ENCODE results near the gene NID1. TPM values are rescaled to one million over a fixed set of nuclear protein-coding genes. Genes with fewer than 3 reads are reported as not detected.
A peak's percentile ranks its signal among the peaks of the same experiment; 100 is the strongest.

NID1 gene
- total RNA-seq, 6 experiments from 2014 or later = 45.7 to 67.1 (median 59.1) TPM

DNA sequence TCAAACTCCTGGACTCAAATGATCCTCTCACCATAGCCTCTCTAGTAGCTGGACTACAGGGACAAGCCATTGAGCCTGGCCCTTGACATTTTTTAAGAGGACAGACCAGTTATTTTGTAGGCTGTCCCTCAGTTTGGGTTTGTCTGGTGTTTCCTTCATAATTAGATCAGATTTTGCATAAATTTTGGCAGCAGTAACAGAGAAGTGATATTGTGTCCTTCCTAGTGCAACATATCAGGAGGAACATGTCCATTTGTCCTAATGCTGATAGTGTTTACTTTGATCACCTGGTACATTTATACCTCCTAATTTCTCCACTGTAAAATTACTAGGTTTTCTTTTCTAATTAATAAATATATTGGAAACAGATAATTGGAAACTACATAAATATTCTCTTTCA, 5.9 kb upstream of the NID1 start:
- TF ChIP-seq POLR2A (IDR thresholded peaks at IDR 0.05) (no peak), CTCF (IDR thresholded peaks at IDR 0.05) (no peak)
- Histone ChIP-seq H3K27ac (no peak overlapping the region), H3K4me1 (peaks cover 0 to 26% (median 5%) of the 10 kb centered on the region in 4 donors), H3K36me3 (no peaks in the 10 kb centered on the region), H3K4me3 (no peak overlapping the region), H3K9me3 (no peaks in the 10 kb centered on the region), H3K27me3 (no peaks in the 10 kb centered on the region)
- intact Hi-C loops (cut with DNase I) = no loop called here
- DNase-seq (no peak), ATAC-seq (no peak)

DNA sequence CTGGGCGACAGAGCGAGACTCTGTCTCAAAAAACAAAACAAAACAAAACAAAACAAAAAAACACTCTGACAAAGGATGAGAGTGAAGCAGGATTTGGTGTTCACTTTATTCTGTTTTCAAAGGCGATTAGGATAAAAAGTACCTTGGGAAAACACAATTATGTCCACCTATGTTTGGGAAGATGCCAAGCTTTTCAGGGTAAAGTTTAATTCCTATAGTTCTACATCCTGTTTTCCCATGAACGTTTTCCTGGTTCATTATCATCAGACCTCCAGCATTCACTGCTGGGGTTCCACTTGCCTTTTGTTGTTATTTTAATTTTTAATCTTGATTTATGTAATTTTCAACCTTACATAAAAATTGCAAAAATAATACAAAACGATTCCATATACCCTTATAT, 4.9 kb upstream of the NID1 start:
- Histone ChIP-seq H3K4me3 (no peak overlapping the region), H3K9me3 (no peaks in the 10 kb centered on the region), H3K4me1 (peaks cover 0 to 17% (median 4%) of the 10 kb centered on the region in 4 donors), H3K36me3 (no peaks in the 10 kb centered on the region), H3K27ac (no peak overlapping the region), H3K27me3 (no peaks in the 10 kb centered on the region)
- TF ChIP-seq POLR2A (IDR thresholded peaks at IDR 0.05) (no peak), CTCF (IDR thresholded peaks at IDR 0.05) (no peak)
- 76% methylated on average over 5 of the region's 5 CpGs for WGBS (ENCODE audit: insufficient coverage, low coverage, low lambda C conversion rate, missing lambda C conversion rate)
- ATAC-seq (no peak), DNase-seq (no peak)
- intact Hi-C loops (cut with DNase I) = no loop called here

GRCh38 chr1:236067854-236068454, 3.1 kb upstream of the NID1 start:
- ATAC-seq (peak in 2 of 4 donors; percentile 6 to 10), DNase-seq (no peak)
- TF ChIP-seq CTCF (IDR thresholded peaks at IDR 0.05) = no peak
- peak; percentile 3 for TF ChIP-seq POLR2A (IDR thresholded peaks at IDR 0.05)
- Histone ChIP-seq H3K36me3 (no peaks in the 10 kb centered on the region), H3K4me1 (peaks cover 0 to 15% (median 5%) of the 10 kb centered on the region in 4 donors), H3K9me3 (no peaks in the 10 kb centered on the region), H3K27ac (peak overlapping the region; percentile 47 to 98 (median 97)), H3K4me3 (no peak overlapping the region), H3K27me3 (no peaks in the 10 kb centered on the region)
- WGBS (ENCODE audit: insufficient coverage, low coverage, low lambda C conversion rate, missing lambda C conversion rate) = 40% methylated on average over 12 of the region's 12 CpGs
- intact Hi-C loops (cut with DNase I) = no loop called here

GRCh38 chr1:236066828-236067386, 2.0 kb upstream of the NID1 start:
- TF ChIP-seq POLR2A (IDR thresholded peaks at IDR 0.05) = no peak
- TF ChIP-seq CTCF (IDR thresholded peaks at IDR 0.05) = no peak
- intact Hi-C loops (cut with DNase I) = no loop called here
- 39% methylated on average over 6 of the region's 6 CpGs for WGBS (ENCODE audit: insufficient coverage, low coverage, low lambda C conversion rate, missing lambda C conversion rate)
- Histone ChIP-seq H3K27ac (peak overlapping the region; percentile 97 to 99 (median 98)), H3K27me3 (no peaks in the 10 kb centered on the region), H3K4me3 (no peak overlapping the region), H3K36me3 (no peaks in the 10 kb centered on the region), H3K9me3 (no peaks in the 10 kb centered on the region), H3K4me1 (peaks cover 0 to 18% (median 7%) of the 10 kb centered on the region in 4 donors)
- DNase-seq (peak in 2 of 3 donors; percentile 45 to 66), ATAC-seq (peak in 1 of 4 donors; percentile 1)
